Lung (tissue), 12 donors: Measurements from ENCODE around the gene DLG2. TPM values are rescaled to one million over a fixed set of nuclear protein-coding genes. Genes with fewer than 3 reads are reported as not detected.

Experiments used
- ATAC-seq: fragments of 200-7000 bp; cut with Tn5 transposase; one replicate; pipeline ENCODE4 v1.9.1; 2020; ENCODE audit warnings: moderate number of reproducible peaks; ENCODE audit not compliant: insufficient read depth, low FRiP score
- DNase-seq, 3 donors: peaks; one replicate each; pipeline ENCODE4 v3.0.0-alpha.2; 2013 to 2017
- H3K27ac ChIP-seq, 2 donors: one replicate each; pipeline ENCODE4 v1.5.1; 2013; ENCODE audit warnings: mild to moderate bottlenecking in 2 of 2, moderate library complexity in 2 of 2, control low read depth in 1 of 2, inconsistent platforms in 1 of 2, low read depth in 1 of 2, low read length in 1 of 2
- H3K27me3 ChIP-seq, 3 donors: one replicate each; pipeline ENCODE4 v1.5.1; 2013; ENCODE audit warnings: low read length in 2 of 3; ENCODE audit not compliant: control insufficient read depth in 3 of 3, insufficient read depth in 3 of 3
- H3K36me3 ChIP-seq, 4 donors: one replicate each; pipeline ENCODE4 v1.5.1; 2013; ENCODE audit warnings: low read length in 4 of 4, mild to moderate bottlenecking in 1 of 4, moderate library complexity in 1 of 4; ENCODE audit not compliant: control insufficient read depth in 4 of 4, insufficient read depth in 4 of 4
- H3K4me1 ChIP-seq, 5 donors: one replicate each; pipeline ENCODE4 v1.5.1; 2013; ENCODE audit warnings: low read length in 5 of 5, mild to moderate bottlenecking in 2 of 5, moderate library complexity in 1 of 5; ENCODE audit not compliant: control insufficient read depth in 5 of 5, insufficient read depth in 5 of 5
- H3K4me3 ChIP-seq: one replicate; pipeline ENCODE4 v1.5.1; 2013; ENCODE audit warnings: mild to moderate bottlenecking, control low read depth, moderate library complexity
- H3K9ac ChIP-seq, 2 donors: one replicate each; pipeline ENCODE4 v1.5.1; 2013; ENCODE audit warnings: low read length in 2 of 2, control low read depth in 1 of 2; ENCODE audit not compliant: insufficient read depth in 1 of 2
- H3K9me3 ChIP-seq, 4 donors: one replicate each; pipeline ENCODE4 v1.5.1; 2013; ENCODE audit warnings: low read length in 3 of 4, mild to moderate bottlenecking in 1 of 4, moderate library complexity in 1 of 4; ENCODE audit not compliant: control insufficient read depth in 4 of 4, insufficient read depth in 3 of 4
- WGBS, 2 donors: extraction: QIAGEN DNeasy Blood & Tissue Kit; methylation state at CpG; one replicate each; pipeline ENCODE4 v1.1.7; 2013; 5-methylcytosine and 5-hydroxymethylcytosine counted together
- polyA plus RNA-seq, 2 donors: library from polyadenylated mRNA; stranded (reverse); fragments of 200-250 nt; gene quantifications; one replicate each; pipeline ENCODE4 v1.2.1, GENCODE V29; 2013
- total RNA-seq, 2 donors: library from RNA; depleted of rRNA in 1 of 2; stranded (reverse); fragments of >200 nt in 1 of 2; gene quantifications; one replicate each; pipeline ENCODE4 v1.2.1, GENCODE V29; 2014 to 2021
- TF ChIP-seq, protein P1 (sequence below): IDR thresholded peaks from 2 replicates; pipeline ENCODE4 v1.5.1; 2012; ENCODE audit warnings: mild to moderate bottlenecking; ENCODE audit errors: control extremely low read depth, extremely low read depth
- donor health status: control.
- donor health status: control.
- donor health status: Bipolar disorder and iron deficiency.
- donor health status: healthy.
- donor health status: DM: yes; HTN: yes; CAD: no.

DLG2 gene
- total and polyA plus RNA-seq, 4 donors: 0.32 to 24.1 (median 5.4) TPM

DNA sequence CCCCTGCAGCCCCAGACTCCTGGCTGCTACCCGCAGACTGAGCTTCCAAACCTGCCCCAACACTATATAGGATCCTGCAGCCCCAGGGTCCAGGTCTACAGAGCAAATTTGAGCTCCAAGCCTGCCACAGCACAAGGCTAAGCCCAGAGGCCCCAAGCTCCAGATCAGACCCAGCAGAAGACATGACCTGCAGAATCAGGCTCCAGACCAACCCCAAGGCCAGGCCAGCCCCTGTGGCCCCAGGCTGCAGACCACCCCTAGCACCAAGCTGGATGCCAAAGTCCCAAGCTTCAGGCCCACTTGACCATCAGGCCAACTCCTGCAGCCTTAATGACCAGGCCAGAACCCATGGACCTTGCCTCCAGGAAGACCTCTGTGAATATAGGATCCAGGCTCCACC lies 145.3 kb downstream of the DLG2 start:
- ATAC-seq (no peak), DNase-seq (no peak)
- no peaks in the 10 kb centered on the region for H3K4me1 ChIP-seq
- 87 to 96% methylated on average over 1 of the region's 1 CpG for WGBS, 2 donors
- H3K9ac ChIP-seq: no peak overlapping the region
- no peaks in the 10 kb centered on the region for H3K36me3 ChIP-seq
- TF ChIP-seq, protein P1, sequence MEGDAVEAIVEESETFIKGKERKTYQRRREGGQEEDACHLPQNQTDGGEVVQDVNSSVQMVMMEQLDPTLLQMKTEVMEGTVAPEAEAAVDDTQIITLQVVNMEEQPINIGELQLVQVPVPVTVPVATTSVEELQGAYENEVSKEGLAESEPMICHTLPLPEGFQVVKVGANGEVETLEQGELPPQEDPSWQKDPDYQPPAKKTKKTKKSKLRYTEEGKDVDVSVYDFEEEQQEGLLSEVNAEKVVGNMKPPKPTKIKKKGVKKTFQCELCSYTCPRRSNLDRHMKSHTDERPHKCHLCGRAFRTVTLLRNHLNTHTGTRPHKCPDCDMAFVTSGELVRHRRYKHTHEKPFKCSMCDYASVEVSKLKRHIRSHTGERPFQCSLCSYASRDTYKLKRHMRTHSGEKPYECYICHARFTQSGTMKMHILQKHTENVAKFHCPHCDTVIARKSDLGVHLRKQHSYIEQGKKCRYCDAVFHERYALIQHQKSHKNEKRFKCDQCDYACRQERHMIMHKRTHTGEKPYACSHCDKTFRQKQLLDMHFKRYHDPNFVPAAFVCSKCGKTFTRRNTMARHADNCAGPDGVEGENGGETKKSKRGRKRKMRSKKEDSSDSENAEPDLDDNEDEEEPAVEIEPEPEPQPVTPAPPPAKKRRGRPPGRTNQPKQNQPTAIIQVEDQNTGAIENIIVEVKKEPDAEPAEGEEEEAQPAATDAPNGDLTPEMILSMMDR: no peak
- peaks cover 0 to 20% (median 4%) of the 10 kb centered on the region in 4 donors for H3K9me3 ChIP-seq
- no peak overlapping the region for H3K27ac ChIP-seq
- no peak overlapping the region for H3K4me3 ChIP-seq
- no peaks in the 10 kb centered on the region for H3K27me3 ChIP-seq

DNA sequence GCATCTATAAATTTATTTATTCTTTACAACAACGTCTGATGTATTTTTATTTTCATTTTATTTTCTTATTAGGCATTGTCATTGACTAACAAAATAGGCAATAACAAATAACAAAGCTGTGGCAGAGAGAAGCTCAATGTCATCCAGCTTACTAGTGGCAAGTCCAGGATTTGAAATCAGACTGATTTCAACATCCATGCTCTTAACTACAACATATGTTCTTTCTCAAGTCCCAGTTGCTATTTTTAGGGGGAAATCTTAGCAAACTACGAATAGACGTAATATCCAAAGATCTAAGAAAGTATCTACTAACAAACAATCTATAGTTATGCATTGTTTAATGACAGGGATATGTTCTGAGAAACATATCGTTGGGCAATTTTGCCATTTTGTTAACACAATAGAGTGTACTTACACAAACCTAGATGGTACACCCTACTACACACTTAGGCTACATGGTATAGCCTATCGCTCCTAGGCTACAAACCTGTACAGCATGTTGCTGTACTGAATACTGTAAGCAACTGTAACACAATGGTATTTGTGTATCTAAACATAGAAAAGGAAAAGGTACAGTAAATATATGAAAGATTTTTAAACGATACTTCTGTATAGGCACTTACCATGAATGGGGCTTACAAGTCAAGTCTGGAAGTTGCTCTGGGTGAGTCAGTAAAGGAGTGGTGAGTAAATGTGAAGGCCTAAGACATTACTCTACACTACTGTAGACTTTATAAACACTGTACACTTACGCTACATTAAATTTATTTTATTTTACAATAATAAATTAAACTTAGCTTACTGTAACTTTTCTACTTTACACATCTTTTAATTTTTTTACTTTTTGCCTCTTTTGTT lies 151.3 kb downstream of the DLG2 start:
- H3K4me1 ChIP-seq: peaks cover 0 to 10% (median 0%) of the 10 kb centered on the region in 5 donors
- H3K27me3 ChIP-seq: no peaks in the 10 kb centered on the region
- H3K9ac ChIP-seq: no peak overlapping the region
- no peaks in the 10 kb centered on the region for H3K36me3 ChIP-seq
- 73 to 80% methylated on average over 7 of the region's 7 CpGs for WGBS, 2 donors
- H3K9me3 ChIP-seq: peaks cover 0 to 12% (median 3%) of the 10 kb centered on the region in 4 donors
- DNase-seq (peak in 2 of 3 donors; percentile 90 to 97), ATAC-seq (no peak)
- H3K4me3 ChIP-seq: no peak overlapping the region
- no peak overlapping the region for H3K27ac ChIP-seq
- TF ChIP-seq, protein P1: no peak

- H3K27ac ChIP-seq: no peak overlapping the region
- H3K36me3 ChIP-seq: no peaks in the 10 kb centered on the region
- no peak for ATAC-seq
Measured at GRCh38 chr11:85472953-85473352, 154.2 kb downstream of the DLG2 start.

More at GRCh38 chr11:85472953-85473352, 154.2 kb downstream of the DLG2 start:
- Histone ChIP-seq H3K9me3 (peaks cover 0 to 12% (median 6%) of the 10 kb centered on the region in 4 donors), H3K27me3 (no peaks in the 10 kb centered on the region), H3K9ac (no peak overlapping the region), H3K4me1 (peaks cover 0 to 10% (median 0%) of the 10 kb centered on the region in 5 donors), H3K4me3 (no peak overlapping the region)
- WGBS, 2 donors: 97% methylated on average over 6 of the region's 6 CpGs
- DNase-seq: peak in 2 of 3 donors; percentile 28 to 46
- TF ChIP-seq, protein P1: no peak
